ENCODE results near the gene DOK6.

- TF ChIP-seq CTCF (conservative IDR thresholded peaks at IDR 0.05; ENCODE audit: low read length), result no peak
- no peak for TF ChIP-seq EZH2phosphoT487 (IDR thresholded peaks at IDR 0.05; ENCODE audit: borderline replicate concordance, low read depth, low read length)
Measured at GRCh38 chr18:69648486-69648885, 247.8 kb downstream of the DOK6 start.
